ENCODE results near the gene TAF11L6.
"Not testable (repeated sequence)": the region's sequence is repeated elsewhere in the genome, so short reads cannot be mapped to it uniquely, and the experiment has no call there.

TAF11L6 gene

DNA sequence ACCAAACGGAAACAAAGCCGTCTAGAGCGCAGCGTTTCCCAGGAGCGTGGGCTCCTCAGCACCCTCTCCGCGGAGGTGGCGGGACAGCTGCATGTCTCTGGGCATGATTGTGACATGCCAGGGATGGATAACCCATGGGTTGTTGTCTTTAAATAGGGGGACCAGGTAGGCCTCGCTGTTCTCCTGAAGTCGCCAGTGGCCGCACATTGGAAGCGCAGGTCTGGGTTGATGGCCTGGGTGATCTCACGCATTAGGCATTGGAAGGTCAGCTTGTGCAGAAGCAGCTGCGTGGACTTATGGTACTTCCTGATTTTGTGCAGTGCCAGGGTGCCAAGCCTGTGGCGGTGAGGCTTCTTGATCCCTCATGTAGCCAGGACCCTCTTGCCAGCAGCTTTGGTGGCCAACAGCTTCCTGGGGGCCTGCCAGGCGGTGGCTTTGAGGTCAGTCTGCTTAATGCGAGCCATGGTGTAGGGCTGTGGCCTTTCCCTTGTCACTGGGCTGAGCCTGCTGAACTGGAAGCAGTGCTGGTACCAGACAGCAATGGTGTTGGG lies 16.6 kb upstream of the TAF11L6 start:
- DNase-seq (ENCODE audit: low read depth), result no peak
- H3K4me3 ChIP-seq (ENCODE audit: low read depth, low read length), result no peak overlapping the region
- no peak for TF ChIP-seq CTCF (conservative IDR thresholded peaks at IDR 0.05; ENCODE audit: low read depth, low read length)

DNA sequence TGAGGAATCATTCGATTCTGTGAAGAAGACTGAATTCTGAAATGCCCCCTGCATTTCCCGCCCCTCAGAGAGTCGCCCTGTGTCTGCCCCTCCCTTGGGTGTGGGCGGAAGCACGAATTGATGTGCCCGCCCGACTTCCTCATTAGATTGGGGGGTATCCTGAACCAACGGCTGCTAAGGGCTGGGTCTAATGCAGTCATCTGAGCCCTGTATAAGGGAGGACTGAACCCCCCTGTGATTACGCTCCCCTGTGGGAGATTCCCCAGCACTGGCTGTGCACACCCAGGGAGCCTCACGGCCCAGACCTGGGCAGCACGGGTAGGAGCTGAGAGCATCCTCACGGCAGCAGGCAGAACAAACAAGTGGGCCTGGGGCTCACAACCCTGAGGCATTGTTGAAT lies 10.9 kb upstream of the TAF11L6 start:
- H3K4me3 ChIP-seq (ENCODE audit: low read depth, low read length); DNase-seq (ENCODE audit: low read depth): not testable (repeated sequence)

DNA sequence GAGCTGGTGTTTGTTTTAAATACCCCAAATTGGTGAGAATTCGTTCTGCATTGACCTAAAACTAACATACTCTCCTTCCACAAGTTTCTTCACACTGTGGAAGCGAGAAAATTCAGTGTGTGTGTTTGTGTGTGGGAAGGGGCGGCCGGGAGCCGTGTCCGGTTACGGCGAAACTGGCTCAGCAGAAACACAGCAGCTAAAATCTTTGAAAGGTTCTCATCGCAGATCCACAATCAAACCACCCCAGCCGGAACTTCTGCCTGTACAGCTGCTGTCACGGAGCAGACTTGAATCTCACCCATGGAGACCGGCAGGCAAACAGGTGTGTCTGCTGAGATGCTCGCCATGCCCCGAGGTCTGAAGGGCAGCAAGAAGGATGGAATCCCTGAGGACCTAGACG lies 10.4 kb upstream of the TAF11L6 start, which contains the start of gene TAF11L3:
Gene TAF11L3 (plus strand): TSS at position 301 of the 400 bp plus-strand sequence.
- not testable (repeated sequence) for H3K4me3 ChIP-seq (ENCODE audit: low read depth, low read length); DNase-seq (ENCODE audit: low read depth)

DNA sequence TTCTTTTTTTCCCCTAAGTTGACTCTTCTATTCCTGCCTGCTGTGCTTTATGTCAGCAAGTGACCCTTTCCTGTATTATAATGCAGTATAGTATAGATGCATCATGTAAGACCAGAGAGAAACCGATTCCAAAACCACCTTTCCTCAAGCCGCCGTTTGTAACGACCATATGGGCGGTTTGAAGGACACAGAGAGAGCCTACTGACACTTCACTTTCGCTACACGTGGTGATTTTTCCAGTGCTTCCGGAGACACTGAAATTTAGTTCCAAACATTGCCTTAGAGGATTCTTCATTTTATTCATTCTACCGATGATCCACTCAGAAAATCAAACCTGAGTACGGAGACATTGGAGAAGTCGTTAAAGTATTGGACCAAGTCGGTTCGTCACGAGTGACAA lies 9.0 kb upstream of the TAF11L6 start:
- DNase-seq (ENCODE audit: low read depth); H3K4me3 ChIP-seq (ENCODE audit: low read depth, low read length): not testable (repeated sequence)

DNA sequence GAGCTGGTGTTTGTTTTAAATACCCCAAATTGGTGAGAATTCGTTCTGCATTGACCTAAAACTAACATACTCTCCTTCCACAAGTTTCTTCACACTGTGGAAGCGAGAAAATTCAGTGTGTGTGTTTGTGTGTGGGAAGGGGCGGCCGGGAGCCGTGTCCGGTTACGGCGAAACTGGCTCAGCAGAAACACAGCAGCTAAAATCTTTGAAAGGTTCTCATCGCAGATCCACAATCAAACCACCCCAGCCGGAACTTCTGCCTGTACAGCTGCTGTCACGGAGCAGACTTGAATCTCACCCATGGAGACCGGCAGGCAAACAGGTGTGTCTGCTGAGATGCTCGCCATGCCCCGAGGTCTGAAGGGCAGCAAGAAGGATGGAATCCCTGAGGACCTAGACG lies 7.0 kb upstream of the TAF11L6 start, which contains the start of gene TAF11L4:
Gene TAF11L4 (plus strand): TSS at position 301 of the 400 bp plus-strand sequence.
- DNase-seq (ENCODE audit: low read depth); H3K4me3 ChIP-seq (ENCODE audit: low read depth, low read length): not testable (repeated sequence)

DNA sequence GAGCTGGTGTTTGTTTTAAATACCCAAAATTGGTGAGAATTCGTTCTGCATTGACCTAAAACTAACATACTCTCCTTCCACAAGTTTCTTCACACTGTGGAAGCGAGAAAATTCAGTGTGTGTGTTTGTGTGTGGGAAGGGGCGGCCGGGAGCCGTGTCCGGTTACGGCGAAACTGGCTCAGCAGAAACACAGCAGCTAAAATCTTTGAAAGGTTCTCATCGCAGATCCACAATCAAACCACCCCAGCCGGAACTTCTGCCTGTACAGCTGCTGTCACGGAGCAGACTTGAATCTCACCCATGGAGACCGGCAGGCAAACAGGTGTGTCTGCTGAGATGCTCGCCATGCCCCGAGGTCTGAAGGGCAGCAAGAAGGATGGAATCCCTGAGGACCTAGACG lies 3.5 kb upstream of the TAF11L6 start, which contains the start of gene TAF11L5:
Gene TAF11L5 (plus strand): TSS at position 301 of the 400 bp plus-strand sequence.
- H3K4me3 ChIP-seq (ENCODE audit: low read depth, low read length); DNase-seq (ENCODE audit: low read depth): not testable (repeated sequence)

DNA sequence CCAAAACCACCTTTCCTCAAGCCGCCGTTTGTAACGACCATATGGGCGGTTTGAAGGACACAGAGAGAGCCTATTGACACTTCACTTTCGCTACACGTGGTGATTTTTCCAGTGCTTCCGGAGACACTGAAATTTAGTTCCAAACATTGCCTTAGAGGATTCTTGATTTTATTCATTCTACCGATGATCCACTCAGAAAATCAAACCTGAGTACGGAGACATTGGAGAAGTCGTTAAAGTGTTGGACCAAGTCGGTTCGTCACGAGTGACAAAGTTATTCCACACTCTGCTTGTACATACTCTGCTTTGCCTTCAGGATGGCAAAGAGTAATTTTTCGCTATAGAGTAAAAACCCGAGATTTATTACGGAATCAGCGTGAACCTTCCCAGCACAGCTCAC lies 2.0 kb upstream of the TAF11L6 start:
- not testable (repeated sequence) for H3K4me3 ChIP-seq (ENCODE audit: low read depth, low read length); DNase-seq (ENCODE audit: low read depth)

Data from choroid plexus epithelial cell (primary cell).